ENCODE data around the gene CTNNA3. TPM values are rescaled to one million over a fixed set of nuclear protein-coding genes. Genes with fewer than 3 reads are reported as not detected.

CTNNA3 gene
- total and polyA plus RNA-seq, 2 of the 4 experiments (the other 2 are of a cell fraction): 0.19 to 0.90 TPM

- DNase-seq (no peak), ATAC-seq (ENCODE audit: low read depth) (no peak)
- Histone ChIP-seq H3K4me3 (ENCODE audit: insufficient read depth, low read depth, low read length) (no peak overlapping the region), H2BK5ac (ENCODE audit: low read depth, low read length, poor library complexity, severe bottlenecking) (no peak overlapping the region), H3K4ac (ENCODE audit: low read depth, low read length) (no peak overlapping the region), H2BK120ac (ENCODE audit: low read depth, low read length) (no peak overlapping the region), H3K4me1 (ENCODE audit: control insufficient read depth, insufficient read depth, low read length) (no peaks in the 10 kb centered on the region), H4K91ac (ENCODE audit: insufficient read depth, low read depth, low read length) (no peak overlapping the region), H2AK9ac (replicated peaks; ENCODE audit: low read depth, low read length, poor library complexity) (no peak overlapping the region), H3K14ac (replicated peaks; ENCODE audit: low read depth, low read length) (no peak overlapping the region), H4K5ac (ENCODE audit: low read depth, low read length) (no peak overlapping the region), H3K27ac (ENCODE audit: insufficient read depth, low read length) (no peak overlapping the region), H3K9me1 (ENCODE audit: insufficient read depth, low read length) (no peaks in the 10 kb centered on the region), H2BK20ac (ENCODE audit: low read depth, low read length) (no peak overlapping the region), H3K23ac (ENCODE audit: low read depth, low read length) (no peak overlapping the region), H3K4me2 (ENCODE audit: low read depth, low read length) (no peak overlapping the region), H3K79me1 (ENCODE audit: low read depth in 1 of 2, low read length in 2 of 2) (no peaks in the 10 kb centered on the region), H3K36me3 (ENCODE audit: control insufficient read depth, insufficient read depth, low read length) (no peaks in the 10 kb centered on the region), H3K18ac (ENCODE audit: low read depth, low read length) (no peak overlapping the region), H3K9ac (ENCODE audit: low read depth, low read length) (no peak overlapping the region), H3K27me3 (ENCODE audit: control insufficient read depth, insufficient read depth, low read length) (no peaks in the 10 kb centered on the region), H3K9me3 (ENCODE audit: control insufficient read depth, insufficient read depth, low read length) (no peaks in the 10 kb centered on the region), H4K8ac (ENCODE audit: low read depth in 2 of 2, low read length in 2 of 2) (no peak overlapping the region), H3K56ac (ENCODE audit: extremely low read depth, insufficient read depth, low read length) (no peak overlapping the region), H2AFZ (replicated peaks; ENCODE audit: low read length, poor library complexity) (no peak overlapping the region), H2AK5ac (ENCODE audit: low read depth, low read length) (no peak overlapping the region), H2BK15ac (ENCODE audit: low read depth, low read length) (no peak overlapping the region), H4K20me1 (ENCODE audit: insufficient read depth, low read length) (no peaks in the 10 kb centered on the region)
- CTCF ChIA-PET: interaction anchor here (0.6 kb wide), 1 partner anchor 120 kb away, joined by 3 read pairs; no protein-coding TSS in a partner anchor
- TF ChIP-seq NFE2L2 (IDR thresholded peaks at IDR 0.05; ENCODE audit: low read depth, low read length): no peak
- no peak for TF ChIP-seq ELK1 (IDR thresholded peaks at IDR 0.05; ENCODE audit: borderline replicate concordance, low read depth, low read length)
- TF ChIP-seq RAD21 (IDR thresholded peaks at IDR 0.05; ENCODE audit: low read length): no peak
- TF ChIP-seq FOS (IDR thresholded peaks at IDR 0.05; ENCODE audit: low read depth, low read length): no peak
- TF ChIP-seq CEBPB (IDR thresholded peaks at IDR 0.05; ENCODE audit: low read depth, low read length): no peak
- dilution Hi-C loops (cut with HindIII; ENCODE audit: low sequenced_read_pairs, unreplicated experiment) (no loop called here), intact Hi-C loops (cut with micrococcal nuclease) (no loop called here), in situ Hi-C loops (cut with MboI; ENCODE audit: low sequenced_read_pairs) (no loop called here)
- no TSS peak for BruUV-seq (replicated peaks)
- WGBS, 2 experiments (ENCODE audit: extremely low coverage in 2 of 2, insufficient read length in 1 of 2): no CpG with 5 or more reads among the region's 3 CpGs
- POLR2A ChIA-PET (ENCODE audit: unreplicated experiment): no interaction called here
These were observed 1011.4 kb downstream of the CTNNA3 start for GRCh38 chr10:66684581-66684980.
